GM19455 (cell line): Measurements from ENCODE around the gene MAP4K4.
"Not testable (repeated sequence)": the region's sequence is repeated elsewhere in the genome, so short reads cannot be mapped to it uniquely, and the experiment has no call there.

Experiments used
- ATAC-seq: cut with Tn5 transposase; IDR thresholded peaks from one replicate; pipeline ENCODE4 v1.9.1; 2021; ENCODE audit not compliant: unreplicated experiment

The MAP4K4 gene

GRCh38 chr2:101897301-101897700 is 199.8 kb downstream of the MAP4K4 start:
- ATAC-seq: no peak

- no peak for ATAC-seq
Measured at GRCh38 chr2:101899265-101899664, 201.8 kb downstream of the MAP4K4 start.

- no peak for ATAC-seq
Measured at GRCh38 chr2:101899871-101900270, 202.4 kb downstream of the MAP4K4 start.

GRCh38 chr2:101900375-101900774 is 202.9 kb downstream of the MAP4K4 start:
- ATAC-seq: peak; percentile 84

- ATAC-seq: no peak
Measured at GRCh38 chr2:101901241-101901640, 203.7 kb downstream of the MAP4K4 start.

- ATAC-seq: no peak
Measured at GRCh38 chr2:101902169-101902568, 204.7 kb downstream of the MAP4K4 start.

GRCh38 chr2:101904916-101905315 is 207.4 kb downstream of the MAP4K4 start:
- ATAC-seq: no peak

- no peak for ATAC-seq
Measured at GRCh38 chr2:101905746-101906336, 208.3 kb downstream of the MAP4K4 start.

- no peak for ATAC-seq
Measured at GRCh38 chr2:101909760-101910159, 212.3 kb downstream of the MAP4K4 start.

GRCh38 chr2:101912545-101912944 is 215.0 kb downstream of the MAP4K4 start:
- peak; percentile 73 for ATAC-seq

- no peak for ATAC-seq
Measured at GRCh38 chr2:101921319-101921952, 223.9 kb downstream of the MAP4K4 start.

- no peak for ATAC-seq
Measured at GRCh38 chr2:101921953-101922325, 224.4 kb downstream of the MAP4K4 start.

GRCh38 chr2:101924311-101924710 is 226.8 kb downstream of the MAP4K4 start:
- ATAC-seq: not testable (repeated sequence)

GRCh38 chr2:101930019-101930418 is 232.5 kb downstream of the MAP4K4 start:
- no peak for ATAC-seq

- ATAC-seq: no peak
Measured at GRCh38 chr2:101930847-101931246, 233.3 kb downstream of the MAP4K4 start.

GRCh38 chr2:101931402-101931801 is 233.9 kb downstream of the MAP4K4 start:
- ATAC-seq: no peak

GRCh38 chr2:101935764-101936163 is 238.3 kb downstream of the MAP4K4 start:
- not testable (repeated sequence) for ATAC-seq

- no peak for ATAC-seq
Measured at GRCh38 chr2:101942851-101943250, 245.3 kb downstream of the MAP4K4 start.
